KG1 (cell line): ENCODE results near the gene SMG6.

ENCODE experiments used
- DNase-seq: peaks from one replicate; lab custom pipeline; 2025; lab: John Stamatoyannopoulos, UW

Gene SMG6

GRCh38 chr17:2047590-2047989, 256.0 kb downstream of the SMG6 start:
- DNase-seq = no peak

- DNase-seq = no peak
Measured at GRCh38 chr17:2044263-2044894, 259.2 kb downstream of the SMG6 start.

DNA sequence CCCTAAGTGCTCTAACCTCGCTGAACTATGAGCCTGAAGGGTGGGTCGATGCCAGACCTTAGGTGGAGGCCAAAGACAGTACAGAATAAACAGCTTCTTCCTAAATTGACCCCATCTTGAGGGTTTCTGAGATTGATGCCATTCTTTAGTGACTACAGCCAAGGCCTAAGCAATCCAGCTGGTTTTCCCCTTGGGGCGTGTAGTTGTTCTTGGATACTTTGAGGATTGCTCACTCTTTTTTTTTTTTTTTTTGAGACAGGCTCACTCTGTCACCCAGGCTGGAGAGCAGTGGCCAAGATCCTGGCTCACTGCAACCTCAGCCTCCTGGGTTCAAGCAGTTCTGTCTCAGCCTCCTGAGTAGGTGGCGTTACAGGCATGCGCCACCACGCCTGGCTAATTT, 259.8 kb downstream of the SMG6 start:
- no peak for DNase-seq

- no peak for DNase-seq
Measured at GRCh38 chr17:2042933-2043332, 260.7 kb downstream of the SMG6 start.

- no peak for DNase-seq
Measured at GRCh38 chr17:2042390-2042847, 261.2 kb downstream of the SMG6 start.

DNA sequence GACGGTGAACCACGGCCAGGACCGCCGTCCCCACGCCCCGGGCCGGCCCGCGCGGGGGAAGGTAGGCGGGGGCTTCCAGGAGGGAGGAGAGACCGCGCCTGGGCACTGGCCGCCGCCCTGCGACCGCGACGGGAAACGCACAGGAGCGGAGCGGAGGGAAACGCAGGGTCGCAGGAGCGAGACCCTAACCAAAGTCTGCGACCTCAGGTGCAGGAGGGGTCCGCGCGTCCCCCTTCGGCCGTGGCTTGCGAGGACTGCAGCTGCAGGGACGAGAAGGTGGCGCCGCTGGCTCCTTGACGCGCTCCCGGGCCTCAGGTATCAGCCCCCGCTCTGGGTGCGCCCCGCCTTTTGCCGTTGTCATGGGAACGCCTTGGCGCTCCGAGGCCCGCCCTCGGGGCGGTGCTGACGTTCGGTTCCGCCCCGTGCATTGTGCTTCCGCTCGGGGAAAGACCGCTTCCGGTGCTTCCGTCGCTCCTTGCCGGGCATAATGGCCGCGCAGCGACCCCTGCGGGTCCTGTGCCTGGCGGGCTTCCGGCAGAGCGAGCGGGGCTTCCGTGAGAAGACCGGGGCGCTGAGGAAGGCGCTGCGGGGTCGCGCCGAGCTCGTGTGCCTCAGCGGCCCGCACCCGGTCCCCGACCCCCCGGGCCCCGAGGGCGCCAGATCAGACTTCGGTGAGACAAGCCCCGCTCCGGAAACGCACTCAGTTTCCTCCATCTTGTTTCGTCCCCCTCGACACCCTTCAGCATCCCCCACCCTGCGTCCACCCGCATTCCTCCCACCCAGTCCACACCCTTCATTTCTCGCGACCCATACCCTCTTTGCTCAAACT, 261.8 kb downstream of the SMG6 start, which contains the start of gene OVCA2:
TSS of gene OVCA2 (plus strand) at position 462 of the 829 bp plus-strand sequence. CDS start at position 488, 26 bp downstream.
- DNase-seq = peak; percentile 50

DNA sequence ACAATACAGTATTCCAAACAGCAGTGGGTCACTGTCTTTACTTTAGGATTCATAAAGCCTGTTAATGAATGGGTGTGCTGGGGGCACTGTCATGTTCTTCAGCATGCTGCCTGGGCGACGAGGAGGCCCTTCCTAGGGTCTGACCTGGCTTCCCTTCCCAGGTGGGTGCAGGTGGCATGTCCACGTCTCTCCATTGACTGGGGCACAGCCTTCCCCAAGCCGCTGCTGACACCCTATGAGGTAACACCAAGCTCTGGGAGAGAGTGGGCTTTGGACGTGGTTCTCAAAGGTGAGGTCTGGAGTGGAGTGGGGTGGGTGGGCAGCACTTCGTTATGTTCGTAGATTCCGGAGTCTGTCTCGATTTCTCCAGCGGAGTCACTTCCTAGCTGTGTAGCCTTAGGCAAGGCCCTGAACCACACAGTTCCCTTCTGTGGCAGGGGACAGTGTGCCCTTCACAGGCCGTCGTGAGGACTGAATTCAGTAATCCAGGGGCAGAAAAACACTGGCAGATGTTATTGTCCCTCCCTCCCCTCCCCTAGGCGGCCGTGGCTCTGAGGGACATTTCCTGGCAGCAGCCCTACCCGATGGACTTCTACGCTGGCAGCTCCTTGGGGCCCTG, 262.5 kb downstream of the SMG6 start:
- no peak for DNase-seq

DNA sequence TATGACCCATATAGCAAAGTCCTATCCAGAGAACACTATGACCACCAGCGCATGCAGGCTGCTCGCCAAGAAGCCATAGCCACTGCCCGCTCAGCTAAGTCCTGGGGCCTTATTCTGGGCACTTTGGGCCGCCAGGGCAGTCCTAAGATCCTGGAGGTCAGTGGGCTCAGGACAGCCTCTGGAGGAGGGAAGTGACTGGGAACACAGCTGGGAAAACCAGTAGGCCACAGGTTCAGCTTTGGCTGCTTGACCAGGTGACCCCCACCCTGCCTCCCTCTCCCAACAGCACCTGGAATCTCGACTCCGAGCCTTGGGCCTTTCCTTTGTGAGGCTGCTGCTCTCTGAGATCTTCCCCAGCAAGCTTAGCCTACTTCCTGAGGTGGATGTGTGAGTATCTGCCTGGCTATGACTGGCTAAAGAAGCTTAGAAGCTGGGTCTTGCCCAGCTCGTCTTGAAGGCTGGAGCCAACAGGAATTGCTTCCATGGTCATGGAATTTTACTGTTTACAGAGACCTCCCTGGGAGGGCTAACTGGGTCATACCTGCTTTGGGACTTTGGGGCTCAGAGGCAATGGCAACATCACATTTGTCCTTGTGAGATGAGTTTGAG, 263.3 kb downstream of the SMG6 start:
- no peak for DNase-seq

DNA sequence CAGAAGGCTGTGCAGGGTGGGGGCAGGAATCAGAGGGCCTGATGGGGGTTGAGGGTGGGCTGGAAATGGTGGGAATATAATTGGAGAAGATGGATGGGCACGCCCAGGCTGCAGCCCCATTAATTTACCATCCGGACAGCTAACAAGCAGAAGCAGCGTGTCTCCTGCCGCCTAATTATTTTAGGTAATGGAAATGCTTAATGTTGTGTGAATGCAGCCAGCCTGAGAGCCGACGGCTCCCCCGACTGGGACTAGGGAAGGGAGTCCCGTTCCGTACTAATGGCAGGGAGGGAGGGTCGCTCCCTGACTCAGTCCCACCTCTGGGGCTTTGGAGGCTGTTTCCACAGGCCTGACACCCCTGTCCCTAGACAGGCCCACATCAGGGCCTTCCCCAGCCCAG, 266.4 kb downstream of the SMG6 start:
- DNase-seq = no peak

- DNase-seq = no peak
Measured at GRCh38 chr17:2035541-2036488, 267.8 kb downstream of the SMG6 start.

- DNase-seq = no peak
Measured at GRCh38 chr17:2034806-2035540, 268.6 kb downstream of the SMG6 start.

- DNase-seq = no peak
Measured at GRCh38 chr17:2034157-2034556, 269.4 kb downstream of the SMG6 start.

DNA sequence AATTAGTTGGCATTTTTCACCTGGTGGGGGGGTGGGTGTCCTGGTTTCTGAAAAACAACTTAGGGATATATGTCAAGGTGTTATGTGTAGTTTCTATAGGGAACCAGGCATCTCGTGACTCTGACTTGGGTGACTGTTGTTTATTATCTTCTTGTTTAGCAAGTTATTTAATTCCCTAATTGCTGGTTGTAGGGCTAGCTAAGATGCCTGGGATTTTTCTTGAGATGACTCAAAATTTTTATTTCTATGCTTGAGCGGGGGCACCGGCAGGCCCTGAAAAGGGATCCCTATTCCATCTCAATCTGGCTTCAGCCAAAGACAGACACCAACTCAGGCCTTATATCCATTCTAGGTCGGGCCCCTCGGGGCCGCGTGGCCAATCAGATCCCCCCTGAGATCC, 270.4 kb downstream of the SMG6 start:
- no peak for DNase-seq

DNA sequence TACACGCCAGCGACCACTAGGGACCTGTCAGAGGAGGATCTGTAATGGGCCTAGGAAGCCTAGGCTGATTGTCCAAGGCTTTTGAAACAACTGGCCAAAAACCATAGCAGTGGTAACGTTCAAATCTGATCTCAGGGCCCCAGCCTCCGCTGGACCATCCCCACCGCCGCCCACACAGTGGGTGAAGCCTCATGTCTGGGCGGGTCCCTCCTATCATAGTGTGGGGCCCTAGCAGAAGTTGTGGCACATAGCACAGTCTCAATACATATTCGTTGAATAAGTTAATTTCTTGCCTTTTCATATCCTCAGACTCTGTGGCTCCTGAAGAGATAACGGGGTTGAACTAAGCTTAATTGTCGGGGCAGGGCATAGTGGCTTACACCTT, 272.8 kb downstream of the SMG6 start:
- no peak for DNase-seq

DNA sequence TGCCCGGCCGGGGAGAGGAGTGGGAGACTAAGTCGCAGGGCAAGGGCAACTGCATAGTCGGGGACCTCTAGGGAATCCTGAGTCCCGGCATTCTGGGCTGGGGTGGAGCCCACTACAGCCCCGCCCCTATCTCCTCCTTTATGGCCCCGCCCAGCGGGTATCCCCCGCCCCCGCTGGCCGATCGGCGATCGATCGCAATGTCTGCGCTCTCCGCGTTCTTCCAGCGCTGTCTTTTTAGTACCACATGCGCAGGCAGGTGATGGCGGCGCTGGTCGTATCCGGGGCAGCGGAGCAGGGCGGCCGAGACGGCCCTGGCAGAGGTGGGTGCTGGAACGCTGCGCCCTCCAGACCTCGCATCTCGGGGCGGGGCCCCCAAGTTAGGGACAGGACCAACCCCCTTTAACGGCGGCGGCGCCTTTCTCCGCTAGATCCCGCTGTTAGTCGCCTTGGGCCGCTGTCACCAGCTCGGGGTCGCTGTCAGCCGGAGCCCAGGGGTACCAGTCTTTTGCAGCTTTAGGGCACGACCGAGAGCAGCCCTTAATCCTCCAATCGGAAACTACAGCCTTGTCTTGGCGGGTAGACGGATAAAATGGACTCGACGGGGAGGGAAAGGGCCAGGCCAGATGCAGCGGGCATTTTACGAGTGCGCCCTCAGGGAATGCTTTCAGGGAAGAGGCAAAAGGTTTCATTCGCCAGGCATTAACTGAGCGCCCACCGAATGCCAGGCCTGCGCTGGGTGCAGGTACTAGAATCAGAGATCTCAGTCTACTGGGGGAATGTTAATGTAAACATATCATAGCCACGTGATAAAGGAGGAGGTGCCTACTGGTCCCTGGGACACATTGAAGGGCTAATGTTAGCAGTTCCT, 273.4 kb downstream of the SMG6 start, which contains the start of gene DPH1:
TSS of gene DPH1 (plus strand) at position 243 of the 868 bp plus-strand sequence. CDS start at position 260, 17 bp downstream.
- DNase-seq = no peak

DNA sequence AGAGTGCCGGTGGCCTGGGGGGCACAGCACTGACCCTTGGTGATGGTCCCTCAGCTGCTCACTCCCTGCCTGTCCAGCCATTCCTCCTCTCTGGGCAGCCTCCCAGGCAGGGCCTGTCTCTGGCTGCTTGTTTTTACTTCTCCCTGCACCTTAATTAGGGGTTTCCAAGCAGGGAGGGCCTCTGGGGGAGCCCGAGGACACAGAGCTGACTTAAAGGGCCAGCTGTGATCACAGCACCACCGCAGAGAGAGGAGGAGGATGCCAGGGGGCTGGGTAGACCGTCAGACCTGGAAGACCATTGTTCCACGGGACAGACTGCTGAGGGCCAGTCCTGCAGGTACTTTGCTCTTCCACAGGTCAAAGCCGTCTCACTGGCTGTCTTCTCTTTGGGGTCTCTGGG, 274.8 kb downstream of the SMG6 start:
- DNase-seq = no peak

DNA sequence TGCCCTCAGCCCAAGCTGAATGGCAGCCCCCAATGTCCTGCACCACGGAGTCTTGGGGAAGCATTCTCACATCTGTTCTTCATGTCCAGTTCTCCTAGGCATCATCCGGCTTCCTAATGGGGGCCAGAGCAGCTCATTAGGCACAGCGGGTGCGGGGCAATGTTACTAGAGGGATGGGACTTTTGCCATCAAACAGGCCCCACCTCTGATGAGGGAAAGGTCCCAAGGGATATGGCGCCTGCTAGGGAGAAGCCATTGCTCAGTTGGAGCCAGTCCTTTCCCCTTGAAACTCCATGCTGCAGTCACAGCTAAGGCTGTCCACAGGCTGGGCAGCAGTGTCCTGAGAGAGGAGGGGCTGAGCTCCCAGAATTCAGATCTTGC, 275.4 kb downstream of the SMG6 start:
- no peak for DNase-seq

DNA sequence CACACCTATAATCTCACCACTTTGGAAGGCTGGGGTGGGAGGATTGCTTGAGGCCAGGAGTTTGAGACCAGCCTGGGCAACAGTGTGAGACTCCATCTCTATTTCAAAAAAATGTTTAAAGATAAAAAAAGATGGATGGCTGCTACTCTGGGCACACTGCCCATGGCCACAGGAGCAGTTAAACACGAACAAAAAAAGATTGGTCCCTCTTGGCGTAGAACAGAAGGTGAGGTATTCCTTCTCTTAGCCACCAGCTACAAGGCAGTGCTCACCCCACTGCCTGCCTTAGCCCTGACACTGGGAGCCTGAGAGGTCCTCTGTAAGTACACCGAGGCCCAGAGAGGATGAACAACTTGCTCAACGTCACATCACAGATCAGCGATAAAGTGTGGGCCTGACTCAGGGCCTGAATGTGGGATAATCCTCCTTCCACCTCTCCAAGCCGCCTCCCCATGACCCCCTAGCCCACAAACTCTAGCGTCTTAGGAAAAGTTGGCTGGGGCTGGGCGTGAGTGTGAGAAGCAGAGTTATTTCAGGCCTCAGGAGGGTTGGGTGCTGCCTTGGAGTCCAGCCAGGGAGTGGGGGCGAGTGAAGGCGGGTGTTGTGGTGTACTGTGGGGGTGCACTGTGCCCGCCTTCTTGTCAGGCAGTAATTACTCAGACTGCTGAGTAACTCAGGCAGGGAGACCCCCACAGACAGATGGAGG, 275.9 kb downstream of the SMG6 start:
- no peak for DNase-seq
